Measurements from ENCODE around the gene LFNG. TPM values are rescaled to one million over a fixed set of nuclear protein-coding genes. Genes with fewer than 3 reads are reported as not detected.

The LFNG gene
- 4.5 and 6.8 TPM in 2 replicates for total RNA-seq

GRCh38 chr7:2519119-2519930 lies at the start of gene LFNG:
TSS of gene LFNG (plus strand) at chr7:2519774. CDS start at chr7:2519862, 88 bp downstream.

GRCh38 chr7:2476298-2476697 lies 43.3 kb upstream of the LFNG start, which contains the start of gene GRIFIN:
TSS of gene GRIFIN (minus strand) at chr7:2476398. CDS start at chr7:2476383, 15 bp downstream.

GRCh38 chr7:2555121-2556052 lies 35.8 kb downstream of the LFNG start, which contains the start of gene BRAT1:
TSS of gene BRAT1 (minus strand) at chr7:2555524. CDS start at chr7:2554431, 1,093 bp downstream.

GRCh38 chr7:2558629-2559282 lies 39.2 kb downstream of the LFNG start, which contains the start of gene IQCE:
TSS of gene IQCE (plus strand) at chr7:2558979. CDS start at chr7:2559182, 203 bp downstream.

Other genes with a start within 250 kb of the LFNG start
- 12.3 and 28.4 TPM in 2 replicates for gene SNX8, start 205.3 kb upstream of the LFNG start, total RNA-seq
- 145 and 161 TPM in 2 replicates for gene EIF3B, start 164.9 kb upstream of the LFNG start, total RNA-seq
- gene CHST12, start 116.2 kb upstream of the LFNG start, total RNA-seq = 12.8 and 28.8 TPM in 2 replicates
- not detected in 2 replicates for gene GRIFIN, start 43.4 kb upstream of the LFNG start, total RNA-seq
- gene BRAT1, start 35.8 kb downstream of the LFNG start, total RNA-seq = 28.7 and 32.4 TPM in 2 replicates
- 6.1 and 7.3 TPM in 2 replicates for gene IQCE, start 39.2 kb downstream of the LFNG start, total RNA-seq
- 37.9 and 48.1 TPM in 2 replicates for gene TTYH3, start 112.2 kb downstream of the LFNG start, total RNA-seq
- gene AMZ1, start 168.4 kb downstream of the LFNG start, total RNA-seq = under 0.01 TPM in 1 of 2 replicates, not detected in the other